A549 (cell line): ENCODE data around the gene ENTPD5.

Source experiments
- CHD2 ChIP-seq: fragments of 150-350 bp; IDR thresholded peaks from 2 replicates; pipeline ENCODE4 v1.6.1; 2014; ENCODE audit warnings: low read length; ENCODE audit not compliant: partially characterized antibody
- JUN ChIP-seq, 2 experiments: fragments of >200 bp; sonication (Bioruptor Twin); formaldehyde crosslinking; IDR thresholded peaks; 2 replicates in 1 of 2; 3 replicates in 1 of 2; pipeline ENCODE4 v1.6.1; 2016 to 2017
- KDM1A ChIP-seq: fragments of 200-600 bp; sonication (generic); IDR thresholded peaks from 2 replicates; pipeline ENCODE4 v1.6.1; 2016; ENCODE audit warnings: low read depth, mild to moderate bottlenecking
- MYC ChIP-seq: IDR thresholded peaks from 2 replicates; pipeline ENCODE4 v1.6.1; 2012; ENCODE audit warnings: mild to moderate bottlenecking, inconsistent platforms, low read length, improper control_type of control experiment, borderline replicate concordance
- POLR2A ChIP-seq: IDR thresholded peaks from 2 replicates; pipeline ENCODE4 v1.6.1; 2012; ENCODE audit warnings: mild to moderate bottlenecking, low read length
- RCOR1 ChIP-seq: fragments of 150-350 bp; IDR thresholded peaks from 2 replicates; pipeline ENCODE4 v1.6.1; 2014; ENCODE audit warnings: antibody characterized with exemption, low read length, low read depth
- ZSCAN20 ChIP-seq: fragments of 250-450 bp; sonication (Bioruptor Pico); IDR thresholded peaks from 2 replicates; pipeline ENCODE4 v1.8.0; 2022; ENCODE audit warnings: mild to moderate bottlenecking, moderate library complexity
- TF ChIP-seq, protein P1 (sequence below): fragments of >200 bp; sonication (Bioruptor Twin); formaldehyde crosslinking; IDR thresholded peaks from 3 replicates; pipeline ENCODE4 v1.5.1; 2016
- TF ChIP-seq, protein P2 (sequence below): fragments of 150-350 bp; IDR thresholded peaks from 2 replicates; pipeline ENCODE4 v1.6.1; 2014; ENCODE audit warnings: low read depth, mild to moderate bottlenecking, low read length
- TF ChIP-seq, protein P3 (sequence below): fragments of 200-600 bp; sonication (generic); IDR thresholded peaks from 2 replicates; pipeline ENCODE4 v1.6.1; 2016; ENCODE audit warnings: antibody characterized with exemption, mild to moderate bottlenecking, moderate library complexity

DNA sequence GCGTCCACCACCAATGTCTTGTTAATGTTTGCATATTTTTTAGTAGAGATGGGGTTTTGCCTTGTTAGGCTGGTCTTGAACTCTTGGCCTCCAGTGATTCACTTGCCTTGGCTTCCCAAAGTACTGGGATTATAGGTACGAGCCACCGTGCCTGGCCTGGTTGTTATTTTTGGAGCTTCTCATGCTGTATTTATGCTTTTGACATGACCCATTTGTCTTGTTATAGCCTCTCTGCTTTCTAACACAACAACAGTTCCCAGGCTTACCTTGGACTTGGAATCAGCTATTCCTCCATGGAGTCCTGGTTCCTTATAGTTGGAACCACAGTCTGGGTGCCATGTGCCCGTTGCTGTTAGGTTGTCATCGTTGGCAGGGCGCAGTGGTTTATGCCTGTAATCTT is 102.8 kb downstream of the ENTPD5 start:
- TF ChIP-seq, protein P1, sequence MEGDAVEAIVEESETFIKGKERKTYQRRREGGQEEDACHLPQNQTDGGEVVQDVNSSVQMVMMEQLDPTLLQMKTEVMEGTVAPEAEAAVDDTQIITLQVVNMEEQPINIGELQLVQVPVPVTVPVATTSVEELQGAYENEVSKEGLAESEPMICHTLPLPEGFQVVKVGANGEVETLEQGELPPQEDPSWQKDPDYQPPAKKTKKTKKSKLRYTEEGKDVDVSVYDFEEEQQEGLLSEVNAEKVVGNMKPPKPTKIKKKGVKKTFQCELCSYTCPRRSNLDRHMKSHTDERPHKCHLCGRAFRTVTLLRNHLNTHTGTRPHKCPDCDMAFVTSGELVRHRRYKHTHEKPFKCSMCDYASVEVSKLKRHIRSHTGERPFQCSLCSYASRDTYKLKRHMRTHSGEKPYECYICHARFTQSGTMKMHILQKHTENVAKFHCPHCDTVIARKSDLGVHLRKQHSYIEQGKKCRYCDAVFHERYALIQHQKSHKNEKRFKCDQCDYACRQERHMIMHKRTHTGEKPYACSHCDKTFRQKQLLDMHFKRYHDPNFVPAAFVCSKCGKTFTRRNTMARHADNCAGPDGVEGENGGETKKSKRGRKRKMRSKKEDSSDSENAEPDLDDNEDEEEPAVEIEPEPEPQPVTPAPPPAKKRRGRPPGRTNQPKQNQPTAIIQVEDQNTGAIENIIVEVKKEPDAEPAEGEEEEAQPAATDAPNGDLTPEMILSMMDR = no peak
- TF ChIP-seq, protein P2, sequence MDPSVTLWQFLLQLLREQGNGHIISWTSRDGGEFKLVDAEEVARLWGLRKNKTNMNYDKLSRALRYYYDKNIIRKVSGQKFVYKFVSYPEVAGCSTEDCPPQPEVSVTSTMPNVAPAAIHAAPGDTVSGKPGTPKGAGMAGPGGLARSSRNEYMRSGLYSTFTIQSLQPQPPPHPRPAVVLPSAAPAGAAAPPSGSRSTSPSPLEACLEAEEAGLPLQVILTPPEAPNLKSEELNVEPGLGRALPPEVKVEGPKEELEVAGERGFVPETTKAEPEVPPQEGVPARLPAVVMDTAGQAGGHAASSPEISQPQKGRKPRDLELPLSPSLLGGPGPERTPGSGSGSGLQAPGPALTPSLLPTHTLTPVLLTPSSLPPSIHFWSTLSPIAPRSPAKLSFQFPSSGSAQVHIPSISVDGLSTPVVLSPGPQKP = no peak
- no peak for TF ChIP-seq KDM1A
- no peak for TF ChIP-seq MYC
- TF ChIP-seq ZSCAN20 = no peak
- TF ChIP-seq POLR2A = no peak
- TF ChIP-seq CHD2 = no peak
- TF ChIP-seq, protein P3, sequence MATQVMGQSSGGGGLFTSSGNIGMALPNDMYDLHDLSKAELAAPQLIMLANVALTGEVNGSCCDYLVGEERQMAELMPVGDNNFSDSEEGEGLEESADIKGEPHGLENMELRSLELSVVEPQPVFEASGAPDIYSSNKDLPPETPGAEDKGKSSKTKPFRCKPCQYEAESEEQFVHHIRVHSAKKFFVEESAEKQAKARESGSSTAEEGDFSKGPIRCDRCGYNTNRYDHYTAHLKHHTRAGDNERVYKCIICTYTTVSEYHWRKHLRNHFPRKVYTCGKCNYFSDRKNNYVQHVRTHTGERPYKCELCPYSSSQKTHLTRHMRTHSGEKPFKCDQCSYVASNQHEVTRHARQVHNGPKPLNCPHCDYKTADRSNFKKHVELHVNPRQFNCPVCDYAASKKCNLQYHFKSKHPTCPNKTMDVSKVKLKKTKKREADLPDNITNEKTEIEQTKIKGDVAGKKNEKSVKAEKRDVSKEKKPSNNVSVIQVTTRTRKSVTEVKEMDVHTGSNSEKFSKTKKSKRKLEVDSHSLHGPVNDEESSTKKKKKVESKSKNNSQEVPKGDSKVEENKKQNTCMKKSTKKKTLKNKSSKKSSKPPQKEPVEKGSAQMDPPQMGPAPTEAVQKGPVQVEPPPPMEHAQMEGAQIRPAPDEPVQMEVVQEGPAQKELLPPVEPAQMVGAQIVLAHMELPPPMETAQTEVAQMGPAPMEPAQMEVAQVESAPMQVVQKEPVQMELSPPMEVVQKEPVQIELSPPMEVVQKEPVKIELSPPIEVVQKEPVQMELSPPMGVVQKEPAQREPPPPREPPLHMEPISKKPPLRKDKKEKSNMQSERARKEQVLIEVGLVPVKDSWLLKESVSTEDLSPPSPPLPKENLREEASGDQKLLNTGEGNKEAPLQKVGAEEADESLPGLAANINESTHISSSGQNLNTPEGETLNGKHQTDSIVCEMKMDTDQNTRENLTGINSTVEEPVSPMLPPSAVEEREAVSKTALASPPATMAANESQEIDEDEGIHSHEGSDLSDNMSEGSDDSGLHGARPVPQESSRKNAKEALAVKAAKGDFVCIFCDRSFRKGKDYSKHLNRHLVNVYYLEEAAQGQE = no peak
- TF ChIP-seq JUN (IDR thresholded peaks at IDR 0.05) = no peak
- no peak for TF ChIP-seq RCOR1
